Measurements from ENCODE around the gene TDG.

DNA sequence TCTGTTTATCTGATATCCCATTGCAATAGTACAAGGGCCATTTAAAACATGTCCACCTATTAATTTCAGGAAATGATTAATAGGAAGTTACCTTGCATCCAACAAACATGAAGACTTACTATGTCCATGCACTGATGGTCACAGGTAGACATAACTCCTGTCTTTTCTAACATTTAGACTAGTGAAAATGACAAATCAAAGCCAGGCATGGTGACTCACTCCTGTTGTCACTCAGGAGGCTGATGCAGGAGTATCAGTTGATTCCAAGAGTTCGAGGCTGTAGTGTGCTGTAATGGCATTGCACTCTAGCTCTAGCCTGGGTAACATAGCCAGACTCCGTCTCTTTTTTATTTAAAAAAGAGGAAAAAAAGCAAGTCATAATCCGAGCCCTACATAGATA, 20.7 kb upstream of the TDG start:
- TF ChIP-seq CTCF (IDR thresholded peaks at IDR 0.05; ENCODE audit: low read length) (no peak), EZH2 (optimal IDR thresholded peaks at IDR 0.05; ENCODE audit: low read depth, low read length) (no peak)
